HEK293 (cell line): ENCODE results near the gene MGAT2.

Experiments
- CTCF ChIA-PET: fragments of 350-600 bp; formaldehyde crosslinking; extraction: SDS; loops from one replicate; lab custom pipeline; 2021; ENCODE audit warnings: antibody characterized with exemption; lab: Yijun Ruan, JAX
- POLR2A ChIA-PET: fragments of 300-600 bp; formaldehyde crosslinking; extraction: SDS; loops from one replicate; lab custom pipeline; 2020; ENCODE audit warnings: antibody characterized with exemption, inconsistent platforms; lab: Yijun Ruan, JAX
- H3K27ac ChIP-seq: fragments of 200-500 bp; sonication (Bioruptor generic); 2 replicates; pipeline ENCODE4 v1.5.1; 2014; ENCODE audit warnings: low read depth, low read length, control low read depth, inconsistent platforms; ENCODE audit errors: extremely low read depth
- H3K36me3 ChIP-seq, 2 experiments: fragments of 200-500 bp in 1 of 2; sonication (Bioruptor generic) in 1 of 2; 1 replicate in 1 of 2; 2 replicates in 1 of 2; pipeline ENCODE4 v1.5.1; 2014 to 2017; ENCODE audit warnings: inconsistent platforms in 2 of 2, low read length in 2 of 2; ENCODE audit not compliant: control insufficient read depth in 2 of 2, insufficient read depth in 1 of 2
- H3K4me1 ChIP-seq: fragments of 200-500 bp; sonication (Bioruptor generic); 2 replicates; pipeline ENCODE4 v1.5.1; 2014; ENCODE audit warnings: mild to moderate bottlenecking, low read length, inconsistent platforms; ENCODE audit not compliant: control insufficient read depth, insufficient read depth
- H3K4me3 ChIP-seq: 2 replicates; pipeline ENCODE4 v1.5.1; 2011; ENCODE audit warnings: low read depth, mild to moderate bottlenecking, control low read depth, low read length, moderate library complexity
- H3K9me3 ChIP-seq: fragments of 200-500 bp; sonication (Bioruptor generic); 2 replicates; pipeline ENCODE4 v1.5.1; 2014; ENCODE audit warnings: low read depth, low read length, inconsistent platforms; ENCODE audit not compliant: control insufficient read depth, insufficient read depth
- OSR2 ChIP-seq: fragments of 450-650 bp; formaldehyde crosslinking; IDR thresholded peaks from 2 replicates; pipeline ENCODE4 v1.5.1; 2016; ENCODE audit warnings: missing biosample characterization, missing genetic modification characterization
- RBAK ChIP-seq: fragments of 450-650 bp; formaldehyde crosslinking; IDR thresholded peaks from 2 replicates; pipeline ENCODE4 v1.5.1; 2016; ENCODE audit warnings: missing biosample characterization, missing genetic modification characterization
- SP7 ChIP-seq: fragments of 450-650 bp; formaldehyde crosslinking; IDR thresholded peaks from 2 replicates; pipeline ENCODE4 v1.5.1; 2016; ENCODE audit warnings: missing biosample characterization, missing genetic modification characterization
- ZBTB17 ChIP-seq: fragments of 450-650 bp; formaldehyde crosslinking; IDR thresholded peaks from 2 replicates; pipeline ENCODE4 v1.5.1; 2016; ENCODE audit warnings: missing biosample characterization, missing genetic modification characterization
- ZBTB20 ChIP-seq: fragments of 450-650 bp; formaldehyde crosslinking; IDR thresholded peaks from 2 replicates; pipeline ENCODE4 v1.5.1; 2016; ENCODE audit warnings: missing biosample characterization, missing genetic modification characterization
- ZBTB7A ChIP-seq: fragments of 450-650 bp; formaldehyde crosslinking; IDR thresholded peaks from 2 replicates; pipeline ENCODE4 v1.5.1; 2016; ENCODE audit warnings: low read depth, missing biosample characterization, missing genetic modification characterization
- ZBTB8A ChIP-seq: fragments of 450-650 bp; formaldehyde crosslinking; IDR thresholded peaks from 2 replicates; pipeline ENCODE4 v1.5.1; 2016; ENCODE audit warnings: missing biosample characterization, missing genetic modification characterization
- ZEB2 ChIP-seq: fragments of 450-650 bp; formaldehyde crosslinking; IDR thresholded peaks from 2 replicates; pipeline ENCODE4 v1.5.1; 2016; ENCODE audit warnings: missing biosample characterization, missing genetic modification characterization
- ZFHX2 ChIP-seq: fragments of 450-650 bp; formaldehyde crosslinking; conservative IDR thresholded peaks from 2 replicates; pipeline ENCODE4 v1.5.1; 2016; ENCODE audit warnings: missing biosample characterization, missing genetic modification characterization
- ZFP3 ChIP-seq: fragments of 450-650 bp; formaldehyde crosslinking; IDR thresholded peaks from 2 replicates; pipeline ENCODE4 v1.5.1; 2016; ENCODE audit warnings: low read depth, missing biosample characterization, missing genetic modification characterization
- ZIC2 ChIP-seq: fragments of 450-650 bp; formaldehyde crosslinking; IDR thresholded peaks from 2 replicates; pipeline ENCODE4 v1.5.1; 2016; ENCODE audit warnings: missing biosample characterization, missing genetic modification characterization
- ZNF23 ChIP-seq: fragments of 450-650 bp; formaldehyde crosslinking; IDR thresholded peaks from 2 replicates; pipeline ENCODE4 v1.5.1; 2016; ENCODE audit warnings: missing biosample characterization, missing genetic modification characterization, borderline replicate concordance
- ZNF335 ChIP-seq: fragments of 450-650 bp; formaldehyde crosslinking; conservative IDR thresholded peaks from 2 replicates; pipeline ENCODE4 v1.5.1; 2016; ENCODE audit warnings: missing biosample characterization, missing genetic modification characterization
- ZNF341 ChIP-seq: fragments of 450-650 bp; formaldehyde crosslinking; IDR thresholded peaks from 2 replicates; pipeline ENCODE4; 2016; ENCODE audit warnings: low read depth, missing biosample characterization, missing genetic modification characterization
- ZNF391 ChIP-seq: fragments of 450-650 bp; formaldehyde crosslinking; IDR thresholded peaks from 2 replicates; pipeline ENCODE4 v1.5.1; 2016; ENCODE audit warnings: low read depth, missing biosample characterization, missing genetic modification characterization, borderline replicate concordance
- ZNF514 ChIP-seq: fragments of 450-650 bp; formaldehyde crosslinking; IDR thresholded peaks from 2 replicates; pipeline ENCODE4 v1.5.1; 2016; ENCODE audit warnings: missing biosample characterization, missing genetic modification characterization
- ZNF529 ChIP-seq: fragments of 450-650 bp; formaldehyde crosslinking; IDR thresholded peaks from 2 replicates; pipeline ENCODE4 v1.5.1; 2017; ENCODE audit warnings: missing genetic modification characterization, missing biosample characterization; ENCODE audit not compliant: insufficient replicate concordance
- ZNF548 ChIP-seq: fragments of 450-650 bp; formaldehyde crosslinking; IDR thresholded peaks from 2 replicates; pipeline ENCODE4 v1.5.1; 2016; ENCODE audit warnings: missing biosample characterization, missing genetic modification characterization
- ZNF560 ChIP-seq: fragments of 450-650 bp; formaldehyde crosslinking; IDR thresholded peaks from 2 replicates; pipeline ENCODE4 v1.5.1; 2017; ENCODE audit warnings: missing biosample characterization, missing genetic modification characterization, borderline replicate concordance
- ZNF561 ChIP-seq: fragments of 450-650 bp; IDR thresholded peaks from 2 replicates; pipeline ENCODE4 v1.5.1; 2018; ENCODE audit warnings: missing biosample characterization, missing genetic modification characterization, borderline replicate concordance
- ZNF707 ChIP-seq: fragments of 450-650 bp; formaldehyde crosslinking; IDR thresholded peaks from 2 replicates; pipeline ENCODE4 v1.5.1; 2016; ENCODE audit warnings: missing biosample characterization, missing genetic modification characterization
- ZNF792 ChIP-seq: fragments of 450-650 bp; formaldehyde crosslinking; IDR thresholded peaks from 2 replicates; pipeline ENCODE4 v1.5.1; 2016; ENCODE audit warnings: missing biosample characterization, missing genetic modification characterization
- ZNF837 ChIP-seq: fragments of 450-650 bp; formaldehyde crosslinking; IDR thresholded peaks from 2 replicates; pipeline ENCODE4 v1.5.1; 2016; ENCODE audit warnings: missing biosample characterization, missing genetic modification characterization
- ZSCAN16 ChIP-seq: fragments of 450-650 bp; formaldehyde crosslinking; IDR thresholded peaks from 2 replicates; pipeline ENCODE4 v1.5.1; 2016; ENCODE audit warnings: missing biosample characterization, missing genetic modification characterization
- TF ChIP-seq, protein P1 (sequence below): fragments of 450-650 bp; formaldehyde crosslinking; IDR thresholded peaks from 2 replicates; pipeline ENCODE4 v1.5.1; 2017; ENCODE audit warnings: missing biosample characterization, mild to moderate bottlenecking, missing genetic modification characterization, moderate library complexity
- TF ChIP-seq, protein P2 (sequence below): fragments of 450-650 bp; formaldehyde crosslinking; IDR thresholded peaks from 2 replicates; pipeline ENCODE4 v1.5.1; 2016; ENCODE audit warnings: missing biosample characterization, missing genetic modification characterization
- TF ChIP-seq, protein P3 (sequence below): fragments of 450-650 bp; formaldehyde crosslinking; IDR thresholded peaks from 2 replicates; pipeline ENCODE4 v1.5.1; 2016; ENCODE audit warnings: missing biosample characterization, missing genetic modification characterization
- TF ChIP-seq, protein P4 (sequence below): fragments of 450-650 bp; formaldehyde crosslinking; IDR thresholded peaks from 2 replicates; pipeline ENCODE4; 2016; ENCODE audit warnings: missing biosample characterization, missing genetic modification characterization
- TF ChIP-seq, protein P5 (sequence below): fragments of 450-650 bp; formaldehyde crosslinking; optimal IDR thresholded peaks from 2 replicates; pipeline ENCODE3; 2016; ENCODE audit warnings: missing biosample characterization, mild to moderate bottlenecking, missing genetic modification characterization

The MGAT2 gene

DNA sequence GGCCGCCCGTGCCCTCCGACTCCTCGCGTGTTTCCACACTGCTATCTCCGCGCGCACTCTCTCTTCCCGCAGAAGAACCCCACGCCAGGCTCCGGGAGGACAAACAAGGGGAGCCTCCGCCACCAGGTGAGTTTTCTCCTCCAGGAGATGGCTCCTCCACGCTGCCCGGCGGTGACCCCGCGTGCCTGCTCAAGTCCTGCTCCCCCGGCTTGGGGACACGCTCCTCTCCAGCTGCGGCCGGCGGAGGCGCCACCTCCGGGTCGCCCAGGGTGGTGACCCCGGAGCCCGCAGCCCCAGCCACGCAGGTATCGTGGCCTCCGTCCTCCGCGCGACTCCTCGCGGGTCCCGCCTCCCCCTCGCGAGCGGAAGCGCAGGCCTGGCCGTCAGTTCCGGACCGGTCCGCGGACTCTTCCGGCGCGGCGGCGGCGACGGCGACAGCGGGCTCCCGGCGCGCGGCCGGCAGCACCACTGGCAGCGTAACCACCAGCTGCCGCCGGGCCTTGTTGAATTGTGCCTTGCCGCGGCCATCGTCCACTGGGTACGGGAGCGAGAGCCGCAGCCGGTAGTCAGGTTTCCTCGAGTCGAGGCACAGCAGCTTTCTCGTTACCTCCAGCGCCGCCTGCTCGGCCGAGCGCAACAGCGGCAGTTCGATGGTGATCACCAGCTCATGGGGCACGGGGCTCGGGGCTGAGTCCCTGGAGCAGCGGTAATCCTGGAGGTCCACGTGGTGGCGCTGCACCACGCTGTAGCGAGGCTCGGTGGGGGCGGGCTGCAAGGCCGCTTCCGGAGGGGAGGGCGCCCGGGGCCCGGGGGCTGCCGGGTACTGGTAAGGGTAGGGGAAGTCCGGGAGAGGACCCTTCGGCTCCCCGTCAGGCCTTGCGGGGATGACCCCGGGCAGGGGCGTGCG lies 13.3 kb downstream of the MGAT2 start (continued):
- TF ChIP-seq ZNF837 (no peak), ZBTB20 (peak; percentile 87), ZIC2 (tag by site-specific recombination) (peak; percentile 27; the same call in 1 of the 2 replicates), ZFHX2 (peak; percentile 56), RBAK (tag by site-specific recombination) (no peak), SP7 (tag by site-specific recombination) (peak; percentile 74), ZNF560 (tag by site-specific recombination) (no peak), ZNF514 (tag by site-specific recombination) (no peak), ZSCAN16 (tag by site-specific recombination) (0 out of 2 replicates have a peak, but pooled peaks have one; percentile 12), ZNF23 (tag by site-specific recombination) (no peak), OSR2 (tag by site-specific recombination) (0 out of 2 replicates have a peak, but pooled peaks have one; percentile 5), ZFP3 (tag by site-specific recombination) (no peak), ZNF792 (no peak), ZEB2 (tag by site-specific recombination) (peak; percentile 94)
- TF ChIP-seq, protein P1, sequence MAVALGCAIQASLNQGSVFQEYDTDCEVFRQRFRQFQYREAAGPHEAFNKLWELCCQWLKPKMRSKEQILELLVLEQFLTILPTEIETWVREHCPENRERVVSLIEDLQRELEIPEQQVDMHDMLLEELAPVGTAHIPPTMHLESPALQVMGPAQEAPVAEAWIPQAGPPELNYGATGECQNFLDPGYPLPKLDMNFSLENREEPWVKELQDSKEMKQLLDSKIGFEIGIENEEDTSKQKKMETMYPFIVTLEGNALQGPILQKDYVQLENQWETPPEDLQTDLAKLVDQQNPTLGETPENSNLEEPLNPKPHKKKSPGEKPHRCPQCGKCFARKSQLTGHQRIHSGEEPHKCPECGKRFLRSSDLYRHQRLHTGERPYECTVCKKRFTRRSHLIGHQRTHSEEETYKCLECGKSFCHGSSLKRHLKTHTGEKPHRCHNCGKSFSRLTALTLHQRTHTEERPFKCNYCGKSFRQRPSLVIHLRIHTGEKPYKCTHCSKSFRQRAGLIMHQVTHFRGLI (tag by site-specific recombination): no peak
- TF ChIP-seq, protein P2, sequence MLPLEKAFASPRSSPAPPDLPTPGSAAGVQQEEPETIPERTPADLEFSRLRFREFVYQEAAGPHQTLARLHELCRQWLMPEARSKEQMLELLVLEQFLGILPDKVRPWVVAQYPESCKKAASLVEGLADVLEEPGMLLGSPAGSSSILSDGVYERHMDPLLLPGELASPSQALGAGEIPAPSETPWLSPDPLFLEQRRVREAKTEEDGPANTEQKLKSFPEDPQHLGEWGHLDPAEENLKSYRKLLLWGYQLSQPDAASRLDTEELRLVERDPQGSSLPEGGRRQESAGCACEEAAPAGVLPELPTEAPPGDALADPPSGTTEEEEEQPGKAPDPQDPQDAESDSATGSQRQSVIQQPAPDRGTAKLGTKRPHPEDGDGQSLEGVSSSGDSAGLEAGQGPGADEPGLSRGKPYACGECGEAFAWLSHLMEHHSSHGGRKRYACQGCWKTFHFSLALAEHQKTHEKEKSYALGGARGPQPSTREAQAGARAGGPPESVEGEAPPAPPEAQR (tag by site-specific recombination): no peak
- TF ChIP-seq, protein P3, sequence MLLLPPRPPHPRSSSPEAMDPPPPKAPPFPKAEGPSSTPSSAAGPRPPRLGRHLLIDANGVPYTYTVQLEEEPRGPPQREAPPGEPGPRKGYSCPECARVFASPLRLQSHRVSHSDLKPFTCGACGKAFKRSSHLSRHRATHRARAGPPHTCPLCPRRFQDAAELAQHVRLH: peak; percentile 75

DNA sequence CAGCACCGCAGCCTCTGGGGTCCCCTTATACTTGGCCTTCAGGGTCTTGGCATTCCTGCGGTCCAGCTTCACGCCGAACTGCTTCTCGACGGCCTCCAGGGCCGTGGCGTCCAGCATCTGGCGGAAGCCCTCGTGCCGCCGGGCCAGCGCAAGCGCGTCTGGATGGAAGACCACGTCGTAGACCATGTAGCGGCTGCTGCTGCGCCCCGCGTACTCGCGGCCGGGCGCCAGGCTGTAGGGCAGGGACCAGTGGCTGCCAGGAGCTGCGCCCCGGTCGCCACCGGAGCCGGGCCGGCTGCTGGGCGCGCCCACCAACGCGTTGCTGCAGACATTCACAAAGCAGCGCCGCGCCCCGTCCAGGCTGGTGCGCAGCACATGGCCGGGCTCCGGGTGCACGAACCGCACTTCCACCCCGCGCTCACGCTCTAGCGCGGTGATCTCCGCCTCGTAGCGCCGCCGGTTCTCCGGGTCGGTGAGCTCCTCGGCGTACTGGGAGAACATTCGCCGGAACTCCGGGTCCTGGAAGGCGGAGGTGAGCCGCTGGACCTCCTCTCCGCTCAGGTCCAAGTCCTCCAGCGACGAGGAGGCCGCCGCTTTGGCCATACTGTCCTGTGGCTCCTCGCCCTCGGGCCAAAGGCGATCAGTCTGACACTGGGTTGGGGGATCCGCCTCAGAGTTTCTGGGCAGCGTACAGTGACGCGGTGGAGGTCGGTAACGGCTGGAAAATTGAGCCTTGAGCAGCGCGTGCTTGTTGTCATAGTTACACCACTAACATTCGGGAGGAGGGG lies 14.1 kb downstream of the MGAT2 start, which contains the start of gene DNAAF2:
DNAAF2 (minus strand) TSS at position 698 of the 788 bp plus-strand sequence; CDS start at position 603, 95 bp downstream.
- Histone ChIP-seq H3K4me1 (no peaks in the 10 kb centered on the region), H3K36me3 (peaks cover 4 to 20% of the 10 kb centered on the region in 2 experiments; a peak in 2 of 3 replicates)
- CTCF ChIA-PET: interaction anchor here (0.6 to 2.2 kb wide), 16 partner anchors 8 to 1067 kb away, joined by 3 to 16 read pairs (median 4); partner anchors contain the start of genes KLHDC2, MGAT2, NEMF and RPL36AL
- TF ChIP-seq ZNF335 (tag by site-specific recombination) (peak; percentile 48), ZNF707 (tag by site-specific recombination) (no peak), ZBTB7A (tag by site-specific recombination) (no peak; the same call in 1 of the 2 replicates), ZFP3 (tag by site-specific recombination) (0 out of 2 replicates have a peak, but pooled peaks have one; percentile 24), ZBTB17 (tag by site-specific recombination) (peak; percentile 72), ZNF561 (tag by site-specific recombination) (peak; percentile 32; the same call in 1 of the 2 replicates), ZNF391 (tag by site-specific recombination) (0 out of 2 replicates have a peak, but pooled peaks have one; percentile 17), ZNF341 (tag by site-specific recombination) (peak; percentile 20; the same call in 1 of the 2 replicates), ZEB2 (tag by site-specific recombination) (0 out of 2 replicates have a peak, but pooled peaks have one; percentile 71), ZBTB20 (peak; percentile 72; the same call in 1 of the 2 replicates), ZNF548 (tag by site-specific recombination) (no peak), ZNF529 (tag by site-specific recombination) (no peak), ZBTB8A (no peak)
- TF ChIP-seq, protein P4, sequence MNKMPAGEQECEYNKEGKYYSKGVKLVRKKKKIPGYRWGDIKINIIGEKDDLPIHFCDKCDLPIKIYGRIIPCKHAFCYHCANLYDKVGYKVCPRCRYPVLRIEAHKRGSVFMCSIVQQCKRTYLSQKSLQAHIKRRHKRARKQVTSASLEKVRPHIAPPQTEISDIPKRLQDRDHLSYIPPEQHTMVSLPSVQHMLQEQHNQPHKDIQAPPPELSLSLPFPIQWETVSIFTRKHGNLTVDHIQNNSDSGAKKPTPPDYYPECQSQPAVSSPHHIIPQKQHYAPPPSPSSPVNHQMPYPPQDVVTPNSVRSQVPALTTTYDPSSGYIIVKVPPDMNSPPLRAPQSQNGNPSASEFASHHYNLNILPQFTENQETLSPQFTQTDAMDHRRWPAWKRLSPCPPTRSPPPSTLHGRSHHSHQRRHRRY (tag by site-specific recombination): no peak
- TF ChIP-seq, protein P5, sequence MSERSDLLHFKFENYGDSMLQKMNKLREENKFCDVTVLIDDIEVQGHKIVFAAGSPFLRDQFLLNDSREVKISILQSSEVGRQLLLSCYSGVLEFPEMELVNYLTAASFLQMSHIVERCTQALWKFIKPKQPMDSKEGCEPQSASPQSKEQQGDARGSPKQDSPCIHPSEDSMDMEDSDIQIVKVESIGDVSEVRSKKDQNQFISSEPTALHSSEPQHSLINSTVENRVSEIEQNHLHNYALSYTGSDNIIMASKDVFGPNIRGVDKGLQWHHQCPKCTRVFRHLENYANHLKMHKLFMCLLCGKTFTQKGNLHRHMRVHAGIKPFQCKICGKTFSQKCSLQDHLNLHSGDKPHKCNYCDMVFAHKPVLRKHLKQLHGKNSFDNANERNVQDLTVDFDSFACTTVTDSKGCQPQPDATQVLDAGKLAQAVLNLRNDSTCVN (tag by site-specific recombination): peak; percentile 89

More for the DNA sequence above, 14.1 kb downstream of the MGAT2 start, which contains the start of gene DNAAF2:
- Histone ChIP-seq H3K27ac (peak within 1 kb of the TSS; percentile 94), H3K9me3 (no peaks in the 10 kb centered on the region), H3K4me3 (peak within 1 kb of the TSS; percentile 98)
- POLR2A ChIA-PET: interaction anchor here (0.5 to 2.3 kb wide), 16 partner anchors 8 to 233 kb away, joined by 3 to 44 read pairs (median 6); partner anchors contain the start of genes KLHDC2, LRR1, MGAT2 and NEMF
